ENCODE results near the gene PRICKLE1. TPM values are rescaled to one million over a fixed set of nuclear protein-coding genes. Genes with fewer than 3 reads are reported as not detected.

Gene PRICKLE1
- total and polyA plus RNA-seq, 7 experiments from 2014 or later = 0.10 to 1.2 (median 0.34) TPM; not detected in 4

DNA sequence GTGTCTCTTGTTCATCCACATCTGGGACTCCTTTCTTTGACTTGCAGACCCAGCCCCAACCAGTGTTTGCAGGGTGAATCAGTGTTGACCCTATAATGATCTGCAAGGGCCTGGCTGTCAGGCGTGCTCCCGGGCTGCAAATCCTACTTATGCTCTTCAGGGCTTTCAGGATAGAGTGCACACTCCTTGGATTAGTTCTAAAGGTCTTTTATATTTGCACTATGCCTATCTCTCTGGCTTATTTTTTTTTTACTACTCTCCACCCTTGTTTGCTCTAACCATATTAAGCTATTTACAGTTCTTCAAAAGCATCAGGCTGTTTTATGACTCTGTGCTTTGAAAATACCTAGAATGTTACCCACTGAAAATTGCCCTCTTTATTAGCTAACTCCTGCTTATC lies 4.3 kb upstream of the PRICKLE1 start:
- H3K4me1 Mint-ChIP-seq = peaks cover 0 to 14% (median 11%) of the 10 kb centered on the region in 7 donors
- ATAC-seq (no peak), DNase-seq (no peak)
- H3K4me3 ChIP-seq (ENCODE audit: low read length) = no peak overlapping the region
- intact Hi-C loops (cut with micrococcal nuclease) = no loop called here
- peaks cover 45 to 58% (median 53%) of the 10 kb centered on the region in 5 donors for H3K27me3 Mint-ChIP-seq
- peaks cover 0 to 4% of the 10 kb centered on the region in 2 donors for H3K4me1 ChIP-seq (ENCODE audit: control insufficient read depth in 2 of 2, insufficient read depth in 2 of 2, low read length in 2 of 2)
- H3K27me3 ChIP-seq (ENCODE audit: control insufficient read depth in 2 of 2, insufficient read depth in 2 of 2, low read length in 2 of 2) = peaks cover 0 to 4% of the 10 kb centered on the region in 2 donors
- peaks cover 0 to under 1% (median 0%) of the 10 kb centered on the region in 5 donors for H3K36me3 Mint-ChIP-seq
- H3K4me3 Mint-ChIP-seq = no peak overlapping the region
- no peaks in the 10 kb centered on the region for H3K9me3 ChIP-seq (ENCODE audit: control insufficient read depth in 2 of 3, low read length in 3 of 3)
- no peak overlapping the region for H3K27ac ChIP-seq (ENCODE audit: low read depth, low read length)
- ChIA-PET POLR2A (no interaction called here), CTCF (no interaction called here)
- no peak overlapping the region for H3K27ac Mint-ChIP-seq
- H3K36me3 ChIP-seq (ENCODE audit: control insufficient read depth in 2 of 3, insufficient read depth in 3 of 3, low read length in 3 of 3) = no peaks in the 10 kb centered on the region
- H3K9me3 Mint-ChIP-seq = peaks cover 0 to 2% (median 0%) of the 10 kb centered on the region in 11 donors

DNA sequence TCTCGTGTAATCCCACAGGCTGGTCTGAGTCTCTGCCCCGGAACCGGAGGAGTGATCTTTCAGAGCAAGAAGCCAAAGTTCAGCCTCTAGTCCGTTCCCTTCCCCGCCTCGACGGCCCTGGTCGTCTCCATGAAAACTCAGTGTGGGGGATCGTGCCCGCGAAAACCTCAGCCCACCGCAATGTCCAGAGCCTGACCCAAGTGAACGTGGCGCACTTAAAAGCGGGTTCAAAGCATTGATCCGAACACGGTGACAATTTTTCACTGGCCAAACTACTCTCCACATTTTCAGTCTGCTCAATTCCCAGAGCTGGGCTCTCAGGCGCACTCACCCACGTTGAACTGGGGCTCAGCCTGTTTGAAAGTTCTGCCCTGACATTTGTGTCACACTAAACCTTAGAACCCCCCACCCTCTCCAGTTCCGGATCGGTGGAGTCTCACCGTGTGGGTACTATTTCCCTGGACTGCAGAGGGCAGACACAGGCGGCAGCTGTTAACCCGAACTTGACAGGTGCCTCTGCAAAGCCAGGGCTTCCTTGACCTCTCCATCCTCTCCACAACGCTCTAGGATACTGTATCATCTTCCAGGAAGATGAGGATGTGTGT lies 886 bp upstream of the PRICKLE1 start:
- H3K4me1 Mint-ChIP-seq = peaks cover 0 to 21% (median 16%) of the 10 kb centered on the region in 7 donors
- H3K27me3 ChIP-seq (ENCODE audit: control insufficient read depth in 2 of 2, insufficient read depth in 2 of 2, low read length in 2 of 2) = peaks cover 0 to 4% of the 10 kb centered on the region in 2 donors
- no peak for ATAC-seq
- H3K27me3 Mint-ChIP-seq = peaks cover 61 to 68% (median 62%) of the 10 kb centered on the region in 5 donors
- no peaks in the 10 kb centered on the region for H3K36me3 ChIP-seq (ENCODE audit: control insufficient read depth in 2 of 3, insufficient read depth in 3 of 3, low read length in 3 of 3)
- CTCF ChIA-PET = no interaction called here
- intact Hi-C loops (cut with micrococcal nuclease) = no loop called here
- DNase-seq = peak in 2 of 9 donors; percentile 2 to 21
- peak overlapping the region; percentile 61 to 81 (median 76) for H3K4me3 Mint-ChIP-seq
- H3K9me3 ChIP-seq (ENCODE audit: control insufficient read depth in 2 of 3, low read length in 3 of 3) = no peaks in the 10 kb centered on the region
- H3K4me3 ChIP-seq (ENCODE audit: low read length) = no peak overlapping the region
- peaks cover 0 to 3% (median 0%) of the 10 kb centered on the region in 5 donors for H3K36me3 Mint-ChIP-seq
- H3K4me1 ChIP-seq (ENCODE audit: control insufficient read depth in 2 of 2, insufficient read depth in 2 of 2, low read length in 2 of 2) = peaks cover 0 to 4% of the 10 kb centered on the region in 2 donors
- POLR2A ChIA-PET = no interaction called here
- H3K9me3 Mint-ChIP-seq = peaks cover 0 to 4% (median 0%) of the 10 kb centered on the region in 11 donors
- H3K27ac Mint-ChIP-seq = no peak overlapping the region
- H3K27ac ChIP-seq (ENCODE audit: low read depth, low read length) = no peak overlapping the region

DNA sequence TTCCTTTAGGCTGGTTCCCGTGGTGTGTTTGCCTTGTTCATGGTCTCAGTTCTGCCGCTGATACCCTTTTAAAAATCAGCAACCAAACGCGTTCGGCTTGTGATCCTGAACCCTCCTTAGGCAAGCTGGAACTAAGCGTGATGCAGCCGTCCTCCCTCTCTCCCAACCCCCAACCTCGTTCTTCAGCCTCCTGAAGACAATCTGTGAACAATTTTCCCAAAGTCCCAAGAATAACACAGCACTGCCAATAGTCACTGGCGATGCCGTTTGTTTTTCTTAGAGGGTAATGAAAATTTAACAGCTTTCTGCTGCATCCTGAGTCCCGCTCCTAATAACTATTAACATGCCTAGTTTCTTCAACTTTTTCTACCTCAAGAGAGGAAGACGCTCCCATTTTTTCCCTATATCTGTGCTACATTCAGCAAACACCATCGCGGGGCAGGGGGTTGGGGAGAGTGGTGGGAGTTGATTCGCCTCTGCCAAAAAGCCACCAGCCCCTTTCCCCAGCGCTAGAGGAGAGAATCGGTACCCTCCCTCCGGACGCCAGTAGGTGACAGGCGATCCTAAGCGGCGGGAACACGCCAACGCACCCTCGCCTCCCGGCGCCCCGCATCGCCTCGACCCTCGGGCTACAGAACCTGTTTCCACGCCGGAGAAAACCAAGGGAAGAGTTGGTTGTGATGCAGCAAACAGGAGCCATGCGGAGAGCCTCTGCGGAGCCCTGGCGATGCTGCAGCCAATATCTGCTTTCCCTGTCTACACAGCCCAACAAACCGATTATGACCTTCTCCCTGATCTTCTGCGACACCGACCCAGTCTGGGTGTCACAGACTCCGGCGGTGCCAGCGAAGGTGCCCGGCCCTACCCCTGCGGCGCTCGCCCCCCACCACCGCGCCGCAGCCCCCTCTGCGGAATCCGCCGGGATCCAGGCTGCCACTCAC lies 752 bp downstream of the PRICKLE1 start:
- Histone ChIP-seq H3K9me3 (ENCODE audit: control insufficient read depth in 2 of 3, low read length in 3 of 3) (no peaks in the 10 kb centered on the region), H3K4me3 (ENCODE audit: low read length) (peak overlapping the region; percentile 20), H3K27ac (ENCODE audit: low read depth, low read length) (no peak overlapping the region), H3K27me3 (ENCODE audit: control insufficient read depth in 2 of 2, insufficient read depth in 2 of 2, low read length in 2 of 2) (peaks cover 0 to 4% of the 10 kb centered on the region in 2 donors), H3K36me3 (ENCODE audit: control insufficient read depth in 2 of 3, insufficient read depth in 3 of 3, low read length in 3 of 3) (no peaks in the 10 kb centered on the region), H3K4me1 (ENCODE audit: control insufficient read depth in 2 of 2, insufficient read depth in 2 of 2, low read length in 2 of 2) (peaks cover 0 to 4% of the 10 kb centered on the region in 2 donors)
- ChIA-PET POLR2A (no interaction called here), CTCF (no interaction called here)
- Mint-ChIP-seq H3K4me1 (peaks cover 0 to 21% (median 16%) of the 10 kb centered on the region in 7 donors), H3K27me3 (peaks cover 46 to 68% (median 59%) of the 10 kb centered on the region in 5 donors), H3K27ac (no peak overlapping the region), H3K36me3 (peaks cover 0 to 3% (median 0%) of the 10 kb centered on the region in 5 donors), H3K9me3 (peaks cover 0 to 4% (median 0%) of the 10 kb centered on the region in 11 donors), H3K4me3 (peak overlapping the region; percentile 17 to 76 (median 55))
- DNase-seq = peak in 1 of 9 donors; percentile 23
- intact Hi-C loops (cut with micrococcal nuclease) = no loop called here
- no peak for ATAC-seq

DNA sequence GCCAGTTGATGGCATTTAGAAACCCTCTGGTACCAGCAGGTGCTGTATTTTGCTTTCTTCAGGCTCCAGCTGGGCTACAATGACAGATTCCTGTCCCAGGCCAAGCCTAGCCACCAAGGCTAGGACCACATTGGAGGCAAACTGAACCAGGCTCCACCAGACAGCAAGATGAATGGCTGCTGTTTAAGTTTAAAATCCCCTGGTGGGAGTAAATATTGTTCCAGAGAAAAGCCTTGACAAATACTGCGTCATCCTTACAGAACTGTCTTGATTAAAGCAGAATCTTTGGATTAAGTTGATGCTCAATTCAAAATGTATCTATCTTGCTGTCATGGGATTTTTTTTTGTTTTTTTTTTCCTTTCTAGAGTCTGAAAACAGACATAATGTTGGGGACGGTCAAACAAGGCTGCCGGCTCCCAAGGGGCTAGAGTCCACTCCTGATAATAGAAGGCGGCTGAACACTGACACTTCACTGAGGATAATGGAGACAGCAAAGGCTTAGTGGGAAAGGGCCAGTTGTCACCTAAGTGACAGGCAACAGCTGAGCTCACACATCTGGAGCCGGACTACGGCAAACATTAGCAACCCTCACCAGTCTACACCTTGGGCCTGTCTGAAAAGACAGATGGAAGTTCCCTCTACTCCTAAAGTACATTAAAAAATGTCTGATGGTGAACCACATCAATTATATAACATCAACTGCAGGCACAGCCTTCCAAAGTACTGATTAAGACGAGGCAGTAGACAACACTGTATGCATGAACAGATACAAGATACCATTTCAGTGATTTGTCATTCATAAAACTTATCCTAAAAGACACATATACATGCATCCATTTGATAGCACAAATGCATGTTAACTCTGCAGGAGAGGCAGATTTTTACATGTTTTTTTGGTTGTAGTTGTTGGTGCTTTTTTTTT lies 1.7 kb downstream of the PRICKLE1 start:
- H3K4me3 Mint-ChIP-seq = peak overlapping the region in 7 of 10 donors; percentile 52 to 76 (median 65)
- peaks cover 0 to 3% (median 0%) of the 10 kb centered on the region in 5 donors for H3K36me3 Mint-ChIP-seq
- H3K4me1 Mint-ChIP-seq = peaks cover 0 to 21% (median 16%) of the 10 kb centered on the region in 7 donors
- peaks cover 0 to 4% (median 0%) of the 10 kb centered on the region in 11 donors for H3K9me3 Mint-ChIP-seq
- Histone ChIP-seq H3K27me3 (ENCODE audit: control insufficient read depth in 2 of 2, insufficient read depth in 2 of 2, low read length in 2 of 2) (peaks cover 0 to 4% of the 10 kb centered on the region in 2 donors), H3K4me3 (ENCODE audit: low read length) (no peak overlapping the region), H3K4me1 (ENCODE audit: control insufficient read depth in 2 of 2, insufficient read depth in 2 of 2, low read length in 2 of 2) (peaks cover 0 to 4% of the 10 kb centered on the region in 2 donors), H3K36me3 (ENCODE audit: control insufficient read depth in 2 of 3, insufficient read depth in 3 of 3, low read length in 3 of 3) (no peaks in the 10 kb centered on the region), H3K9me3 (ENCODE audit: control insufficient read depth in 2 of 3, low read length in 3 of 3) (no peaks in the 10 kb centered on the region), H3K27ac (ENCODE audit: low read depth, low read length) (no peak overlapping the region)
- ChIA-PET CTCF (no interaction called here), POLR2A (no interaction called here)
- H3K27me3 Mint-ChIP-seq = peaks cover 46 to 75% (median 59%) of the 10 kb centered on the region in 5 donors
- intact Hi-C loops (cut with micrococcal nuclease) = no loop called here
- DNase-seq (no peak), ATAC-seq (no peak)
- no peak overlapping the region for H3K27ac Mint-ChIP-seq

DNA sequence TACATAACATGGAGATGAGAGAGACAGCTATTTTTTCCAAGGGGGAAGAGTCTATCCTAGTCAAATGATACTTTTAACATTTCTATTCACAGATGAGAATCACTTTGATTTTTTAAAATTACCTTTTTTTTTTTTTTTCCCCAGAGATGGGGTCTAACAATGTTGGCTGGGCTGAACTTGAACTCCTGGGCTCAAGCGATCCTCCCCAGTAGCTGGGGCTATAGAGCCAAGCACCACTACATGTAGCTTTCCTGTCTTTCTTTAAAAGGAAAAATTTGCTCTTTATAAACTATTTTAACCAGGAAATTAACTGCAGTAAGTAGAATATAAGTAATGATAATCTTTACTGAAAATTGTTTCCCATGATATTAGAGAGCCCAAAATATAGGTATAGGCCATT lies 3.3 kb downstream of the PRICKLE1 start:
- peaks cover 35 to 69% (median 52%) of the 10 kb centered on the region in 5 donors for H3K27me3 Mint-ChIP-seq
- intact Hi-C loops (cut with micrococcal nuclease) = no loop called here

DNA sequence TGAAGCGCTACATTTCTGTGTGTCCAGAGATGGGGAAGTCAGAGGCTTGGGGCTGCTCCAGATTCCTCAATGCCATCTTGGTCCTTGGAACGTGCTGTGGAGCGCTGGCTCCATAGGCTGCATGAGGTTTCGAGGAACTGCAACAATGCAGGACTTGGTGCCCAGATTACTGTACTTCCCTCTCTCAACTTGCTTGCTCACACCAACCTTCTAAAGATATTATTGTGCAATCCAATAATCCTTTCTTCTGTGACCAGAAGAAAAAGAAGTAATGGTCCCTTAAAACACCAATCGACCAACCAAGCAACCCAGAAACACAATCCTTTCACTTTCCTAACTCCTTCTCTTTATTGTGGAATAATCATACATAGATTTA lies 3.7 kb downstream of the PRICKLE1 start:
- Histone ChIP-seq H3K9me3 (ENCODE audit: control insufficient read depth in 2 of 3, low read length in 3 of 3) (no peaks in the 10 kb centered on the region), H3K36me3 (ENCODE audit: control insufficient read depth in 2 of 3, insufficient read depth in 3 of 3, low read length in 3 of 3) (no peaks in the 10 kb centered on the region), H3K4me3 (ENCODE audit: low read length) (no peak overlapping the region), H3K27me3 (ENCODE audit: control insufficient read depth in 2 of 2, insufficient read depth in 2 of 2, low read length in 2 of 2) (no peaks in the 10 kb centered on the region), H3K27ac (ENCODE audit: low read depth, low read length) (no peak overlapping the region), H3K4me1 (ENCODE audit: control insufficient read depth in 2 of 2, insufficient read depth in 2 of 2, low read length in 2 of 2) (peaks cover 0 to 4% of the 10 kb centered on the region in 2 donors)
- ATAC-seq (no peak), DNase-seq (no peak)
- H3K4me3 Mint-ChIP-seq = no peak overlapping the region
- ChIA-PET POLR2A (no interaction called here), CTCF (no interaction called here)
- peaks cover 34 to 65% (median 49%) of the 10 kb centered on the region in 5 donors for H3K27me3 Mint-ChIP-seq
- intact Hi-C loops (cut with micrococcal nuclease) = no loop called here
- H3K36me3 Mint-ChIP-seq = peaks cover 0 to 3% (median 0%) of the 10 kb centered on the region in 5 donors
- H3K4me1 Mint-ChIP-seq = peaks cover 0 to 19% (median 14%) of the 10 kb centered on the region in 7 donors
- H3K9me3 Mint-ChIP-seq = peaks cover 0 to 4% (median 0%) of the 10 kb centered on the region in 11 donors
- no peak overlapping the region for H3K27ac Mint-ChIP-seq

More for the DNA sequence above, 3.3 kb downstream of the PRICKLE1 start:
- H3K9me3 Mint-ChIP-seq = peaks cover 0 to 4% (median 0%) of the 10 kb centered on the region in 11 donors
- H3K36me3 Mint-ChIP-seq = peaks cover 0 to 3% (median 0%) of the 10 kb centered on the region in 5 donors
- H3K9me3 ChIP-seq (ENCODE audit: control insufficient read depth in 2 of 3, low read length in 3 of 3) = no peaks in the 10 kb centered on the region
- no peak overlapping the region for H3K4me3 Mint-ChIP-seq
- no peak overlapping the region for H3K4me3 ChIP-seq (ENCODE audit: low read length)
- H3K27ac ChIP-seq (ENCODE audit: low read depth, low read length) = no peak overlapping the region
- H3K27me3 ChIP-seq (ENCODE audit: control insufficient read depth in 2 of 2, insufficient read depth in 2 of 2, low read length in 2 of 2) = no peaks in the 10 kb centered on the region
- DNase-seq (no peak), ATAC-seq (no peak)
- H3K4me1 ChIP-seq (ENCODE audit: control insufficient read depth in 2 of 2, insufficient read depth in 2 of 2, low read length in 2 of 2) = peaks cover 0 to 4% of the 10 kb centered on the region in 2 donors
- H3K27ac Mint-ChIP-seq = no peak overlapping the region
- ChIA-PET CTCF (no interaction called here), POLR2A (no interaction called here)
- H3K36me3 ChIP-seq (ENCODE audit: control insufficient read depth in 2 of 3, insufficient read depth in 3 of 3, low read length in 3 of 3) = no peaks in the 10 kb centered on the region
- peaks cover 0 to 21% (median 16%) of the 10 kb centered on the region in 7 donors for H3K4me1 Mint-ChIP-seq

Measured in naive thymus-derived CD4-positive, alpha-beta T cell (primary cell).